Measurements from ENCODE around the gene STRIP2. TPM values are rescaled to one million over a fixed set of nuclear protein-coding genes. Genes with fewer than 3 reads are reported as not detected.
A peak's percentile ranks its signal among the peaks of the same experiment; 100 is the strongest.

STRIP2 gene
- total and polyA plus RNA-seq, 9 of the 15 experiments (the other 6 are each of a cell fraction or from before 2014, with no cell fraction given): 10.1 to 81.8 (median 42.3) TPM

GRCh38 chr7:129401228-129401966 lies 32.8 kb upstream of the STRIP2 start (continued):
- TF ChIP-seq SP1 (CRISPR knock-in tag; IDR thresholded peaks at IDR 0.05) (no peak; the same call in 1 of the 2 replicates), KLF1 (tag; IDR thresholded peaks at IDR 0.05) (no peak), ZNF586 (CRISPR knock-in tag; conservative IDR thresholded peaks at IDR 0.05) (no peak), MCM2 (IDR thresholded peaks at IDR 0.05; ENCODE audit: low read depth) (no peak), MITF (IDR thresholded peaks at IDR 0.05) (peak; percentile 78), CBX8 (IDR thresholded peaks at IDR 0.05; ENCODE audit: borderline replicate concordance, extremely low read depth, low read depth, low read length, poor library complexity, severe bottlenecking) (no peak), HMGN3 (IDR thresholded peaks at IDR 0.05; ENCODE audit: borderline replicate concordance, extremely low read depth, insufficient read length, low read depth, low read length) (no peak), MEF2D (tag; conservative IDR thresholded peaks at IDR 0.05; ENCODE audit: low read depth) (no peak), ZNF253 (CRISPR knock-in tag; conservative IDR thresholded peaks at IDR 0.05) (no peak), ZFP91 (CRISPR knock-in tag; IDR thresholded peaks at IDR 0.05) (no peak), BRD9 (IDR thresholded peaks at IDR 0.05; ENCODE audit: low read depth, partially characterized antibody) (no peak), PHB (CRISPR knock-in tag; IDR thresholded peaks at IDR 0.05) (no peak), STAT6 (CRISPR knock-in tag; IDR thresholded peaks at IDR 0.05) (no peak), HOXB6 (CRISPR knock-in tag; IDR thresholded peaks at IDR 0.05; ENCODE audit: borderline replicate concordance) (no peak), HEY1 (CRISPR knock-in tag; IDR thresholded peaks at IDR 0.05; ENCODE audit: borderline replicate concordance) (no peak), KDM2B (CRISPR knock-in tag; IDR thresholded peaks at IDR 0.05) (no peak), NONO (IDR thresholded peaks at IDR 0.05; ENCODE audit: low read depth in 2 of 2, low read length in 1 of 2) (no peak), ETV1 (tag; conservative IDR thresholded peaks at IDR 0.05; ENCODE audit: low read depth) (no peak), ZBTB49 (CRISPR knock-in tag; IDR thresholded peaks at IDR 0.05; ENCODE audit: borderline replicate concordance) (no peak), MECOM (CRISPR knock-in tag; IDR thresholded peaks at IDR 0.05) (no peak)

Measured in K562 (cell line).